Osteocyte (in vitro differentiated cells): ENCODE data around the gene ZBTB14. TPM values are rescaled to one million over a fixed set of nuclear protein-coding genes. Genes with fewer than 3 reads are reported as not detected.

ENCODE experiments used
- DNase-seq: peaks from one replicate; pipeline ENCODE4 v3.0.0; 2021; ENCODE audit warnings: mixed read lengths; ENCODE audit not compliant: unreplicated experiment; ENCODE audit errors: extremely low spot score
- H3K27ac Mint-ChIP-seq: one replicate; pipeline ENCODE4 v1.8.0; 2021; ENCODE audit warnings: mild to moderate bottlenecking, mixed read lengths; ENCODE audit not compliant: unreplicated experiment
- H3K27me3 Mint-ChIP-seq: one replicate; pipeline ENCODE4 v1.8.0; 2021; ENCODE audit warnings: mixed read lengths; ENCODE audit not compliant: unreplicated experiment
- H3K36me3 Mint-ChIP-seq: one replicate; pipeline ENCODE4 v1.8.0; 2021; ENCODE audit warnings: mixed read lengths; ENCODE audit not compliant: unreplicated experiment
- H3K4me1 Mint-ChIP-seq: one replicate; pipeline ENCODE4 v1.8.0; 2021; ENCODE audit warnings: mixed read lengths; ENCODE audit not compliant: unreplicated experiment
- H3K4me3 Mint-ChIP-seq: one replicate; pipeline ENCODE4 v1.8.0; 2021; ENCODE audit warnings: mild to moderate bottlenecking, moderate library complexity, mixed read lengths; ENCODE audit not compliant: unreplicated experiment
- H3K9me3 Mint-ChIP-seq: one replicate; pipeline ENCODE4 v1.8.0; 2021; ENCODE audit warnings: mixed read lengths; ENCODE audit not compliant: unreplicated experiment
- CTCF ChIP-seq: fragments of 200-600 bp; sonication (generic); IDR thresholded peaks from 2 replicates; pipeline ENCODE4 v1.5.0; 2021; ENCODE audit warnings: antibody characterized with exemption, mild to moderate bottlenecking, moderate library complexity
- total RNA-seq: library from RNA; stranded (reverse); gene quantifications from 2 replicates; pipeline ENCODE4 v1.2.1, GENCODE V29; 2021

Gene ZBTB14
- total RNA-seq, 1 donor from 2014 or later, result 14.4 TPM

DNA sequence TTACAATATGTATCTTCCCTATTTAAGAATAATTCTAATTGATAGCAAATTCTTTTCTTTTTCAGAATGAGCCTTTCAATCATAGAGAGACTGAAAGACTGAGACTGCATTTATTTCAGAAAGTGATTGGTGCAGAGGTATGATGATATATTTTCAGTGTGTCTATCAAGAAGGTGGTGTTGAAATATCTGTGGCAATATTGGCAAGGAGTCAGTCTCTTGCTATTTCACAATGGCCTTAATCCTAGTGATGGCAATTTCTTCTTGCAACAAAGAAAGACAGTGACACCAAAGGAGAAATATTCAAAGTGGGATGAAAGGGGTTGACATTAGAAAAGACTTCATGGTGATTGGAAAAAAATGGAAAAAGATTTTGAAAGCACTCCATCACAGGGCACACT is 21.7 kb upstream of the ZBTB14 start:
- Mint-ChIP-seq H3K27ac (no peak overlapping the region), H3K9me3 (no peaks in the 10 kb centered on the region), H3K4me1 (no peaks in the 10 kb centered on the region), H3K4me3 (no peak overlapping the region), H3K36me3 (no peaks in the 10 kb centered on the region), H3K27me3 (peaks cover 8% of the 10 kb centered on the region)
- no peak for DNase-seq
- TF ChIP-seq CTCF, result no peak

- H3K27ac Mint-ChIP-seq, result no peak overlapping the region
- peaks cover 14% of the 10 kb centered on the region for H3K27me3 Mint-ChIP-seq
- DNase-seq, result no peak
- H3K4me1 Mint-ChIP-seq, result no peaks in the 10 kb centered on the region
- no peaks in the 10 kb centered on the region for H3K36me3 Mint-ChIP-seq
- no peaks in the 10 kb centered on the region for H3K9me3 Mint-ChIP-seq
- TF ChIP-seq CTCF, result no peak
- no peak overlapping the region for H3K4me3 Mint-ChIP-seq
Measured at GRCh38 chr18:5315838-5316237, 20.3 kb upstream of the ZBTB14 start.

- no peak overlapping the region for H3K4me3 Mint-ChIP-seq
- H3K9me3 Mint-ChIP-seq, result no peaks in the 10 kb centered on the region
- H3K27ac Mint-ChIP-seq, result no peak overlapping the region
- no peaks in the 10 kb centered on the region for H3K36me3 Mint-ChIP-seq
- no peak for DNase-seq
- peaks cover 10% of the 10 kb centered on the region for H3K27me3 Mint-ChIP-seq
- H3K4me1 Mint-ChIP-seq, result no peaks in the 10 kb centered on the region
- TF ChIP-seq CTCF, result no peak
Measured at GRCh38 chr18:5311301-5311989, 15.9 kb upstream of the ZBTB14 start.

- no peak overlapping the region for H3K27ac Mint-ChIP-seq
- H3K4me3 Mint-ChIP-seq, result no peak overlapping the region
- DNase-seq, result no peak
- no peak for TF ChIP-seq CTCF
- H3K27me3 Mint-ChIP-seq, result peaks cover 14% of the 10 kb centered on the region
- no peaks in the 10 kb centered on the region for H3K36me3 Mint-ChIP-seq
- H3K4me1 Mint-ChIP-seq, result no peaks in the 10 kb centered on the region
- no peaks in the 10 kb centered on the region for H3K9me3 Mint-ChIP-seq
Measured at GRCh38 chr18:5309888-5310470, 14.5 kb upstream of the ZBTB14 start.

- no peak for DNase-seq
- H3K4me1 Mint-ChIP-seq, result no peaks in the 10 kb centered on the region
- H3K27ac Mint-ChIP-seq, result no peak overlapping the region
- peaks cover 35% of the 10 kb centered on the region for H3K27me3 Mint-ChIP-seq
- no peaks in the 10 kb centered on the region for H3K9me3 Mint-ChIP-seq
- no peaks in the 10 kb centered on the region for H3K36me3 Mint-ChIP-seq
- no peak for TF ChIP-seq CTCF
- no peak overlapping the region for H3K4me3 Mint-ChIP-seq
Measured at GRCh38 chr18:5305835-5306234, 10.3 kb upstream of the ZBTB14 start.
